ENCODE data around the gene NTSR2.
A peak's percentile ranks its signal among the peaks of the same experiment; 100 is the strongest.

NTSR2 gene

DNA sequence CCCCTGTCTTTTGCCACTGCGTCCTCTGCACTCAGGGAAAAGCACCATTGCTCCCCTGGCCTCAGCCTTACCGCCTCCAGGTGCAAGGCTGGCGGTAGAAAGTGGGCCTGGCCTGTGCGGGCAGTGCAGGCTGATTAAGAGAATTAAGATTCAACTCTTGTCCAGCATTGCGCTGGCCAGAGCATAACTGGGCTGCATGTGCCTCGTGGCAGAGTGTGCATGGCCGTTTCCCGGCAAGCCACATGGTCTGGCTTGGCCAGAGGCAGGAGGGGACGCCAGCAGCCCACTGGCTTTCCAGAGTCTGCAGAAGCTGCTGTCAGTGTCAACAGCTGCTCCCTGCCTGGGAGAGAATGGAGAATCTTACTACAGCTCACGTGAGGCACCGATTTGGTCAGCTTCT, 12.3 kb downstream of the NTSR2 start:
- Mint-ChIP-seq H3K9me3 (peaks cover 6 to 9% of the 10 kb centered on the region in 2 donors), H3K4me1 (no peaks in the 10 kb centered on the region), H3K27me3 (peaks cover 49% of the 10 kb centered on the region), H3K4me3 (no peak overlapping the region), H3K27ac (no peak overlapping the region)
- DNase-seq (no peak), ATAC-seq (no peak)

GRCh38 chr2:11657195-11657594, 12.8 kb downstream of the NTSR2 start:
- Mint-ChIP-seq H3K9me3 (peaks cover 3 to 5% of the 10 kb centered on the region in 2 donors), H3K27me3 (peaks cover 45% of the 10 kb centered on the region), H3K4me1 (no peaks in the 10 kb centered on the region), H3K4me3 (no peak overlapping the region), H3K27ac (peak overlapping the region in 1 of 2 donors; percentile 59)
- no peak for ATAC-seq
- DNase-seq = no peak

GRCh38 chr2:11656671-11657101, 13.3 kb downstream of the NTSR2 start:
- no peak for ATAC-seq
- H3K27me3 Mint-ChIP-seq = peaks cover 40% of the 10 kb centered on the region
- no peaks in the 10 kb centered on the region for H3K9me3 Mint-ChIP-seq
- H3K4me1 Mint-ChIP-seq = no peaks in the 10 kb centered on the region
- no peak for DNase-seq
- H3K27ac Mint-ChIP-seq = peak overlapping the region in 1 of 2 donors; percentile 59
- no peak overlapping the region for H3K4me3 Mint-ChIP-seq

- no peak overlapping the region for H3K4me3 Mint-ChIP-seq
- no peak overlapping the region for H3K27ac Mint-ChIP-seq
- no peaks in the 10 kb centered on the region for H3K9me3 Mint-ChIP-seq
- peaks cover 36% of the 10 kb centered on the region for H3K27me3 Mint-ChIP-seq
- no peak for ATAC-seq
- no peak for DNase-seq
- H3K4me1 Mint-ChIP-seq = no peaks in the 10 kb centered on the region
Measured at GRCh38 chr2:11656252-11656651, 13.7 kb downstream of the NTSR2 start.

DNA sequence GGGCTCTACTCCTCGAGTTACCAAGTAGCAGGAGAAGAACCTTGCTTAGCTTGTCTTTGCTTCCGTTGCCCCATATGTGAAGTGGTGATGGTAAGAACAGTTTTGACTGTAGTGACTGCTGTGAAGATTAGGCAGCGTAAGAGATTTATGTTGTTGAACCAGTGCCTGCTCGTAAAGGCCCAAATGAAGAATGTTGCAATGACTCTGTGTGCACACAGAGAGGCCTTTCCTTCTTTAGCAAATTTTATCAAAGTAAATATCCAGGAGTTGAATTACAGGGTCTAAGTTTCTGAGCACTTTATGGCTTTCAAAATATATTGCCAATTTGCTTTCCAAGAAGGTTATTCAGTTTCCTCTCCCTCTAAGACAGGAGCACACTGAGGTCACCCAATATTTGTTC, 14.5 kb downstream of the NTSR2 start:
- Mint-ChIP-seq H3K4me3 (no peak overlapping the region), H3K27me3 (peaks cover 33% of the 10 kb centered on the region), H3K9me3 (no peaks in the 10 kb centered on the region), H3K4me1 (no peaks in the 10 kb centered on the region), H3K27ac (no peak overlapping the region)
- DNase-seq = no peak
- ATAC-seq = no peak

DNA sequence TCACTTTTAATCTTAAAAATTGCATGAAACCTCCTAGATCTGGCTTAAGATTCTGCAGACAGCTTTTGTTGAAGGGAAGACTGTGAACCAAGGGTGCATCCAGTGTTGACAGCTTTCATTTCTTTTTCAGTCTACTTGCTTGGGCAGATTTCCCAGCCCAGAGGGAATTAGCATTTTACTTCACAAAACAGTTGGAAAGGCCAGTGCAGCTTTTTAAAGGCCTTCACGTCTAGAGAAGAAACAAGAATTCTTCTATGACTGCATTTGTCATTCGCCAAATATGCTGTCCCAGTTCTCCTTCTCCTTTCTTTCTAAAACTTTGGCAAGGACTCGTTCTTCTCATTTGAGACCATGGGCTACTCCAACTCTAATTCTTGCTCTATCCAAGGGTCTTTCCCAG, 17.4 kb downstream of the NTSR2 start:
- Mint-ChIP-seq H3K27ac (no peak overlapping the region), H3K9me3 (no peaks in the 10 kb centered on the region), H3K4me3 (no peak overlapping the region), H3K4me1 (no peaks in the 10 kb centered on the region), H3K27me3 (peaks cover 33% of the 10 kb centered on the region)
- ATAC-seq = no peak
- no peak for DNase-seq

DNA sequence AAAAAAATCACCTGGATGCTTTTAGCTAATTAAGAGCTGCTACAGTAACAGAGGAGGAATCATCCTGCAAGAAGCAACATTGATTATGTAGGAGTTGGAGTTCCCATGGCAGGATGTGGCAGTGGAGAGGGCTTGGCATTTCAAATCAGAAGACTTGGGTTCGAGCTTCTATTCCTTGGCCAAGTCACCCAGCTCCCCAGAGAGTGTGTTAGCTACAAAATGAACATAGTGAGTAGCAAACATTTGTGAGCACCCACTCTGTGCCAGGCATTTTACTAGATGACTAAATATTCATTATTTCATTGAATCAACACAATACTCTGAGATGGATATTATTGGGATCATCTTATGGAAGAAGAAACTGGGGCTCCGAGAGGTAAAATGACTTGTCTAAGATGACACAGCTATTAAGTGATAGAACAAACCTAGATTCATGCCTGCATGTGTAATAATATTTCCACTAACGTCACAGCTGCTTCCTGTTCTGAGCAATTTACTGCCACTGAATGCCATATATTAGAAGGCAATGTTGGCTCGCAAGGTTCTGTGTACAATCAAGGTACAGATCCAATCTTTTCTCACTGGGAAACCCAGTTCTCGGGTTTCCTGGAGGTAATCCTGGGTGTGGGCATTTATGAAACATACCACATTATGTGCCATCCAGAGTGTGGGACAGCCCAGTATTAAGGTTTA, 18.0 kb downstream of the NTSR2 start:
- Mint-ChIP-seq H3K9me3 (no peaks in the 10 kb centered on the region), H3K4me3 (no peak overlapping the region), H3K4me1 (no peaks in the 10 kb centered on the region), H3K27ac (no peak overlapping the region), H3K27me3 (peaks cover 29% of the 10 kb centered on the region)
- no peak for DNase-seq
- ATAC-seq = no peak

- Mint-ChIP-seq H3K27ac (no peak overlapping the region), H3K4me1 (no peaks in the 10 kb centered on the region), H3K4me3 (no peak overlapping the region), H3K27me3 (peaks cover 29% of the 10 kb centered on the region), H3K9me3 (no peaks in the 10 kb centered on the region)
- ATAC-seq = no peak
- no peak for DNase-seq
Measured at GRCh38 chr2:11649093-11649492, 20.9 kb downstream of the NTSR2 start.

GRCh38 chr2:11647834-11648600, 22.0 kb downstream of the NTSR2 start:
- H3K4me1 Mint-ChIP-seq = no peaks in the 10 kb centered on the region
- no peak for ATAC-seq
- no peak for DNase-seq
- no peak overlapping the region for H3K27ac Mint-ChIP-seq
- peaks cover 27% of the 10 kb centered on the region for H3K27me3 Mint-ChIP-seq
- H3K9me3 Mint-ChIP-seq = no peaks in the 10 kb centered on the region
- no peak overlapping the region for H3K4me3 Mint-ChIP-seq

GRCh38 chr2:11646530-11646929, 23.5 kb downstream of the NTSR2 start:
- Mint-ChIP-seq H3K4me1 (no peaks in the 10 kb centered on the region), H3K4me3 (no peak overlapping the region), H3K27me3 (peaks cover 23% of the 10 kb centered on the region), H3K27ac (no peak overlapping the region), H3K9me3 (no peaks in the 10 kb centered on the region)
- DNase-seq = no peak
- ATAC-seq = no peak

GRCh38 chr2:11644293-11644692, 25.7 kb downstream of the NTSR2 start:
- Mint-ChIP-seq H3K9me3 (no peaks in the 10 kb centered on the region), H3K4me3 (no peak overlapping the region), H3K27ac (no peak overlapping the region), H3K27me3 (peaks cover 19% of the 10 kb centered on the region), H3K4me1 (no peaks in the 10 kb centered on the region)
- DNase-seq (no peak), ATAC-seq (no peak)

GRCh38 chr2:11642972-11643371, 27.0 kb downstream of the NTSR2 start:
- H3K27ac Mint-ChIP-seq = no peak overlapping the region
- no peaks in the 10 kb centered on the region for H3K4me1 Mint-ChIP-seq
- no peak overlapping the region for H3K4me3 Mint-ChIP-seq
- peaks cover 6% of the 10 kb centered on the region for H3K27me3 Mint-ChIP-seq
- ATAC-seq = no peak
- H3K9me3 Mint-ChIP-seq = no peaks in the 10 kb centered on the region
- no peak for DNase-seq

DNA sequence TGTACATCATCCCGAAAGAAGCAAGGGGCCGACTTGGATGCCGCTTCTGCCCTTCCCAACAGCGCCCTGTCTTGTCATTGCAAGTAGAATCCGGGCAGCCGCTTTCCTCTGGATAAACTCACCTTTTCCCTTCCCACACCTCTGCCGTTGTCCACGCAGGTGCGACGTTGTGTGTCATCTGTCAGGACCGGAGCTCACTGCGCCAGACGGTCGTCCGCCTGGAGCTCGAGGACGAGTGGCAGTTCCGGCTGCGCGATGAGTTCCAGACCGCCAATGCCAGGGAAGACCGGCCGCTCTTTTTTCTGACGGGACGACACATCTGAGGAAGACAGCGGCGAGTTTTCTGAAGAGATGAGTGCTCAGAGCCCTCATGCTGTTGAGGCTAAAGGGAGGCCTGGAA, 29.9 kb downstream of the NTSR2 start:
- DNase-seq (no peak), ATAC-seq (no peak)
- Mint-ChIP-seq H3K4me3 (no peak overlapping the region), H3K4me1 (no peaks in the 10 kb centered on the region), H3K9me3 (no peaks in the 10 kb centered on the region), H3K27ac (no peak overlapping the region), H3K27me3 (peaks cover 6% of the 10 kb centered on the region)

DNA sequence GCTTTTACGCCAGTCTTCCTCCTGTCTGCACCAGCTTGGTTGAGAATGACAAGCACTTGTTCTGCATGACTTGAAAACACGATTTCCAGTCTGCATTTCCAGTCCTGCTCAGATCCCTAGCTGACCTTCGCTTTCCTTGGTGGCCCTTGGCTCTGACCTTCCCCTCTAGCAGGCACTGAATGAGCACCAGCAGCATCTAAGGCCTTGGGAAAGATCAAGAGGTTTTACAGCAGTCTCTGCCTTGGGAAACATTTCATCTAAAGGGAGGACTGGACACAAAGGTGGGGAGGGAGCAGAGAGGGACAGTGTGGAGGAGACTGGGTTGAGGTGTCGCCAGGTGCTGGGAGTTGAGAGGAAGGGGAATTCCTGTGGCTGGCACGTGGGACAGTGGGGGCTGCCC, 30.5 kb downstream of the NTSR2 start:
- peaks cover 6% of the 10 kb centered on the region for H3K27me3 Mint-ChIP-seq

DNA sequence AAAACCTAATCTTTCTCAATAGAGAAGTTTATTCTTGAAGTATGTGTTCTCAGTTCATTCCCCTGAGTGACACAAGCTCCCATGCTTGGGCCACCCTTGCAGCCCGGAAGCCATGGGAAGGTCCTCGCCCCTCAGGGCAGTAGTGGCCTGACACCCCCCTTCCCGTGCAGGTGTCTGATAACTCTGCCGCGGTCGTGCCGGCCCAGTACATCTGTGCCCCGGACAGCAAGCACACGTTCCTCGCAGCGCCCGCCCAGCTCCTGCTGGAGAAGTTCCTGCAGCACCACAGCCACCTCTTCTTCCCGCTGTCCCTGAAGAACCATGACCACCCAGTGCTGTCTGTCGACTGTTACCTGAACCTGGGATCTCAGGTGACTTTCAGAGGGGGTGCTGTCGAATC, 32.4 kb downstream of the NTSR2 start:
- DNase-seq (no peak), ATAC-seq (no peak)
- no peak overlapping the region for H3K27ac Mint-ChIP-seq
- no peaks in the 10 kb centered on the region for H3K9me3 Mint-ChIP-seq
- H3K4me1 Mint-ChIP-seq = no peaks in the 10 kb centered on the region
- H3K27me3 Mint-ChIP-seq = peaks cover 6% of the 10 kb centered on the region
- H3K4me3 Mint-ChIP-seq = no peak overlapping the region

More for the DNA sequence above, 30.5 kb downstream of the NTSR2 start:
- Mint-ChIP-seq H3K27ac (peak overlapping the region in 1 of 2 donors; percentile 28), H3K9me3 (no peaks in the 10 kb centered on the region), H3K4me1 (no peaks in the 10 kb centered on the region), H3K4me3 (no peak overlapping the region)
- DNase-seq (no peak), ATAC-seq (no peak)

DNA sequence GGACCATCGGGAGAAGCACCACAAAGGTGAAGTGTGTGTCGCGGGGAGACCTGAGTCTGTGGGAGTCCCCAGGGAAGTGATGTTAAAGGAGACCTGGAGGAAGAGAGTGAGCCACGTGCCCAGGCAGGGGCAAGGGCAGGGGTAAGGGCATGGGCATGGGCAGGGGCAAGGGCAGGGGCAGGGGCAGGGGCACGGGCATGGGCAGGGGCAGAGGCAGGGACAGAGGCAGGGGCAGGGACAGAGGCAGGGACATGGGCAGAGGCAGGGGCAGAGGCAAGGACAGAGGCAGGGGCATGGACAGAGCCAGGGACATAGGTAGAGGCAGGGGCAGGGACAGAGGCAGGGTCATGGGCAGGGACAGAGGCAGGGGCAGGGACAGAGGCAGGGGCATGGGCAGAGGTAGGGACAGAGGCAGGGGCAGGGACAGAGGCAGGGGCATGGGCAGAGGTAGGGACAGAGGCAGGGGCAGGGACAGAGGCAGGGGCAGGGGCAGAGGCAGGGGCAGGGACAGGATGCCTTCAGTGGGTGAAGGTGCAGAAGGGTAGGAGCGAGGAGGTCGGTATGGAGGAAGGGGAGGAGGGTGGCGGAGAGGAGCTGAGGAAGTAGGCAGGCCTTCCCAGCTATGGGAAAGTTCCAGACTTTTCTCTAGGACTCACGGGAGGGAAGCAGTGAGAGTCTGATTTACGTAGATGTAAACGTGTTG, 33.3 kb downstream of the NTSR2 start:
- peak overlapping the region in 1 of 2 donors; percentile 20 for H3K27ac Mint-ChIP-seq
- ATAC-seq = peak; percentile 53
- H3K4me1 Mint-ChIP-seq = no peaks in the 10 kb centered on the region
- H3K4me3 Mint-ChIP-seq = no peak overlapping the region
- peaks cover 6% of the 10 kb centered on the region for H3K27me3 Mint-ChIP-seq
- no peak for DNase-seq
- H3K9me3 Mint-ChIP-seq = no peaks in the 10 kb centered on the region
